Activated CD4-positive, alpha-beta T cell treated with anti-CD3 and anti-CD28 coated beads, Interleukin-2, amount 50 U/mL, for 1 hour (primary cell): ENCODE data around the gene IRS1.

Experiments
- DNase-seq: peaks from one replicate; pipeline ENCODE4 v3.0.0-alpha.2; 2020

IRS1 gene

DNA sequence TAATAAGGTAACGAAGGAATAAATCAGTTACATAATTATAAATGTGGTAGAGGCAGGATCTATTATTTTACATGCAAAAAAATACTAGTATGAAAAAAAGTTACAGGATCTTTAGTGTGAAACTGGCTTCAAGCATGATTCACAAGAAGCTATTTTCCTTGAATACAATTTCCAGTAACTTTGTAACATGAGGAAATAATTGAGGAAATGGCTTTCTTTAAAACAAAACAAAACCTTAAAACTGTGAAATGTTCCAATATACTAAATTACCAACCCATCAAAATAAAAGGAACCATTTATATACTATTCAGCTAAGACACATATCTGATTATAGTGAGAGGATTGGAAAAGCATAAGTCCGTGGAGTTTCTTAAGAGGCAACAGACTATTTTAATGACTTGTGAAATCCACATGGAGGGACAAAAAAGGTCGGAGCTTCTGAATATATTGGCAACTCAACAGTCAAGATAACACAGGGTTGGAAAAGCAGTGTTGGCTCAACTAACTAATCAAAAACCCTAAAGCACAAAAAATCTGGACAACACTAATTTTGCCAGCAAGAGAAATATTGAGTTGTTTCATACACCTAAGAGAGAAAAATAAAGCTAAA is 10.6 kb downstream of the IRS1 start:
- DNase-seq = no peak

DNA sequence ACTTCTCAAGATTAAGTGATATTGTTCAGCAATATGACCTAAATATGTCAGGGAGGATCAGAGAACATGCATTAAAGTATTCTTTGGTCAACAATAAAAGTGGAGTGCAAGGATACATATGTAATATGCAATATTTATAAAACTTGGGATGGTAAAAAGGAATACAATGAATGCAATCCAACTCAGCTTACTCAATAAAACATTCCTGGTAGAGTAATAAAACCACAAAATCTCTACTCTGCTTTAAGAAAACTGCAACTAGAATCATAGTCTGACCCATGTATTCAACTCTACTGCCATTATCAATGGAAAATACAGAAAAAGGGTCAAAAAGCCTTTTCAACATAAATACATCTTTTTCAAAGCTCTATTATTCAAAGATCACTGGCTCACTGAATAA is 11.6 kb downstream of the IRS1 start:
- DNase-seq = no peak

- no peak for DNase-seq
Observed at GRCh38 chr2:226783885-226784284, 15.7 kb downstream of the IRS1 start.

DNA sequence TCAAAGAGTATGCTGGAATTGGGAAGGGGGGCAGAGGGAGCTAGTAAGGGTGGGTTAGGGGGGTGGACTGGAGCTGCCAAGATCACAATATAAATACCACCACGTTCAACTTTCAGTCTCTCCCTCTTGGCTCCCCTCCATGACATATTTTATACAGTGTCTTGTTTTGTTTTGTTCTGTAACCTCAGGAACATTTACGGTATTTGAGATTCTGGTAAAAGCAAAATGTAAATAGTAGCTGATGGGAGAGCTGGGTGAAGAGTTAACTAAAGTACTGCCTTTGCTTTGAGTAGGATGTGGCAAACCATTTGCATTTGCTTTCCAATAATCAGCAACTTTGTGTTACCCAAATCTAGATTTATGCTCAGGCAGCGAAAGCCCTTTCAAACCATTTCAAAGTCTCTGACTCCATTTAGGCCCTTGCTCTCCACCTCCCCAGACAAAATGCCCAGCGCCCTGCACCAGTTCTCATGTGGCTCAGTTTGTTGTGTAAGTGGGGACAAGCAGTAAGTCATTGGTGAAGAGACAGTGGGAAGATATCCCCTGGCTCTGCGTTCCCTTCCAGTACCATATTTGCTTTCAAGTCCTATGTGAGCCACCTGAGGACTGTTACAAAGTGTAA is 17.4 kb downstream of the IRS1 start:
- DNase-seq = no peak

GRCh38 chr2:226780431-226780830 is 19.2 kb downstream of the IRS1 start:
- DNase-seq = no peak

DNA sequence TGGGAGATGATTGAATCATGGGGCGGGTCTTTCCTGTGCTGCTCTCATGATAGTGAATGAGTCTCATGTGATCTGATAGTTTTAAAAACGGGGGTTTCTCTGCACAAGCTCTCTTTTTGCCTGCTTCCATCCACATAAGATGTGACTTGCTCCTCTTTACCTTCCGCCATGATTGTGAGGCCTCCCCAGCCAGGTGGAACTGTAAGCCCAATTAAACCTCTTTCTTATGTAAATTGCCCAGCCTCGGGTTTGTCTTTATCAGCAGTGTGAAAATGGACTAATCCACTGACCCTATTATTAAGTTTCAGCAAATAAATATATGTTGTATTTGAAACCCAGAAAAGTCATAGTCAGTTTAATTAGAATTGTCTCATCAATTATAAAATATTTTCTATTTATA is 22.0 kb downstream of the IRS1 start:
- no peak for DNase-seq

GRCh38 chr2:226776104-226776503 is 23.5 kb downstream of the IRS1 start:
- no peak for DNase-seq

DNA sequence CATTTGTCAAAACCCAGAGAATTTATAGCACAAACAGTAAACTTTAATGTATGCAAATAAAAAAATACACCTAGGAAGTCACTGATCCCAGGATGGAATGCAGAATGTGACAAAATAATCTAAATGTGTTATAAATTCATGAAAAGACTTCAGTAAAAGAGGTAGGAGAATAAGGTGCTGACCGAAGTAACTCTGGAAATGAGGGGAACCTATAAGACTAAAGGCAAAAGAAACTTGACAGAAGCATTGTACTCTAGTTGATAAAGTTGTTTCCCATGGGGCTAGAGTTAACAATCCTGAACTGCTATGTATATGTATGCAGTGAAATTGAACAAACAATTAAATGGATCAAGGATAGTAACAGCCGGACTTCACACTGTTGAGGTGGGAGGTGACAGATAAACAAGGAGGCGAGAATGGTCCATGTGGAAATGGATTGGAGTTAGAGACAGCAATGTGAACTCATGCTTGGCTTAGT is 24.5 kb downstream of the IRS1 start:
- no peak for DNase-seq

- DNase-seq = no peak
Observed at GRCh38 chr2:226773291-226773690, 26.3 kb downstream of the IRS1 start.

GRCh38 chr2:226772389-226773179 is 27.0 kb downstream of the IRS1 start:
- DNase-seq = no peak

DNA sequence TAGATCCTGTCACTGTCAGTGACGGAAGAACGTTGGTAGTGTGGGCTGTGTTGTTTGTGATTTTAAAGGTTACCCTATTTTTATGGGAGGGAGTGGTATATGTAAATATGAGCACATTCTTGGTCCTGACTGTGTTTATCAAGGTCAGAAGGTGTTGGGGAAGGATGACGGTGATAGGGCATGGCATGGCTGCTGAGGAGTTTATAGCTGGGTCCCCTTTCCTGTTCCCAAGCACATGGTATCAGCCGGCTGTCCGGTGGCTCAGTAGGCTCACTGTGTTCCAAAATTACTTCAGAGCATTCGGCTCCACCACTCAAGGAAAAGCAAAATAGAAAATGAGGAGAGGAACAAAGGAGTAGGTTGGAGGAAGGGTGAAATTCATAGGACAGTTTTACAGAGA is 28.6 kb downstream of the IRS1 start:
- DNase-seq = no peak

DNA sequence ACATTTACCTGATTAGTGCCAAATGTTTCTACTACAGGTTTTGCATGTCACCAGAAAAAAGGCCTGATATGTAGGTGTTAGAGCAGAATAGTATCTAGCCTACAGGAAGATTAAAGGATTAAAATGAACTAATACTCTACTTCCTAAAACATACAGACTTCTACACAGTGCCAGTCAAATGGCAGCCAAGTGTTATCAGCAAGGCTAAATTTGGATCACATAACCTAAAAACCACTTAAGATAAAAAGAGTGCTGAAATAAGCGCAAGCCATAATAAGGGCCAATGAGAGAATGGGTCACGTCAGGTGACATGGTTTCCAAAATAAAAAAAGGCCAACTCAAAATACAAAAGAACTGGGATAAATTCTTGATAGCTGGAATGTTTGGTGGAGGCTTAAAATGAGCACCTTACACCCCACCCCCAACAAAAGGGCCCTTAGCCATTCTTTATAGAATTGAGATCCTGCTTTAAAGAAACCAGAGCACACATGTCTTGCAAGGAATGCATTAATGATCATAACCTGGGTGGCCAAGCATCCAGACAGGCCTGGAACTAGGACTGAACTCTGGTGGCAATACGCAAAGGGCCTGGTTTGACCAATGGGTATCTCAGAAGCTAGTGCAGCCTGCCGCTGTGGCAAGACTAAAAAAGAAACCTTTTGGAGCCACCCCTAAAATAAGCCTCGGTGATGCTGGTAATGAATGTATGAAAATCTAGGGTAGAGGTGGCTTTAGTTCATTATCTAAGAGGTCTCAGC is 32.4 kb downstream of the IRS1 start:
- DNase-seq = no peak

DNA sequence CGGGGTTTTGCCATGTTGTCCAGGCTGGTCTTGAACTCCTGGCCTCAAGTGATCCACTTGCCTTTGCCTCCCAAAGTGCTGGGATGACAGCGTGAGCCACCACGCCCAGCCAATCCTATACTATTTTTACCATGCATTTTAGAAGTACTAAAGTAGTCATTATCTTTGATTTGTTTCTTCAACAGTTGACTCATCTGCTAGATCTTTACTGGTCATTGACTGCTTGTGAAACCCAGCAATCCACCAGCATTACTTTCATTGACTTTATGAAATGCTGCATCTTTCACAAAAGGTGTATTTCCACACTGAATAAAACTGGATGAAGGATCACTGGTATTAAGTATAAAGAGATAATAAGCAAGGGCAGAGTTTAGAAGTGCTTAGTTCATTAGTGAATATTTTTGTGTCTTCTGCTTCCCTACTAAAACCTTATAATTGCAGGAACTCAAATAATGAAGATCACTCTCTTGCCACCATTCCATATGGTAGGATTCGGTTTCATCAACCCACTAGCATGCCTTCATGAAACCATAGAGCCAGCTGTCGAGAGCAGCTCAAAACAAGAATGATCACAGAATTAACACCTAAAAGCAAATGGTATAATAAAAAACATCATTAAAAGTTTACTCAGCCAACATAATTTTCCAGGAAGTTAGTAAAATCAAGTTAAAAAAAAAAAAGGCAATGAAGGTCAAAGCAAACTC is 33.1 kb downstream of the IRS1 start:
- DNase-seq = no peak

DNA sequence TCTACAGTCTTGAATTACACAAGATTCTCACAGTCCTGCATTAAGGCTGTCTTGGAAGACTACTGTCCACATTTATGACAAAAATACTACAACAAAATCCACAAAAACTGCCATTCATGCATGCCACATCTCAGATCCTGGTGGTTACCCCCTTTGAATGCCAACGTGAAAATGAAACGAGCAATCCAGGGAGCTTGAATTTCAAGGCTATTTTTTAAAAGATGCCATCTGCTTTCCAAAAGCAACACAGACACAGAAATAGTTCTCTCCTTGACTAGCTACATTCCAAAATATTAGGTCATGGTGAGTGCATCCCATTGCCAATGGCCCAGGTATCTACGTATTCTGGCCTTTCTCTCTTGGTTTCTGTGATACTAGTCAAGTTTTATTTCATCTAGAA is 36.3 kb downstream of the IRS1 start:
- DNase-seq = no peak

DNA sequence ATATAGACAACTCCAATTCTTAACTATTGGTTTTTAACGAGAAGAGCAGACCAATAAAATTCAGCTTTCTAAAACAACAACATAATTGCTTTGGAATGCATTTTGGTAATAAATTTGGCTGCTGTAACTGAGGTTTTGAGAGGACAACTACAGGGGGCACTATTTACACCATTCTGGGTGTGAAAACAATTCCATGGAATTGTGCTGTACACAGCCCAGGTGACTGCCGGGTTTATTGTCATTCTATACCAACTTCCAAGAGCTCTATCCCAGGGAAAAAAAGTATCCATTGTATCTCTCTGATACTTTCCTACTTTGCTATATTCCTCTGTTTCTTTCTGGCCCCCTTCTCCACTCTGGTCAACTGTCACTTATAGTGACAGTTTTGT is 38.4 kb downstream of the IRS1 start:
- no peak for DNase-seq

DNA sequence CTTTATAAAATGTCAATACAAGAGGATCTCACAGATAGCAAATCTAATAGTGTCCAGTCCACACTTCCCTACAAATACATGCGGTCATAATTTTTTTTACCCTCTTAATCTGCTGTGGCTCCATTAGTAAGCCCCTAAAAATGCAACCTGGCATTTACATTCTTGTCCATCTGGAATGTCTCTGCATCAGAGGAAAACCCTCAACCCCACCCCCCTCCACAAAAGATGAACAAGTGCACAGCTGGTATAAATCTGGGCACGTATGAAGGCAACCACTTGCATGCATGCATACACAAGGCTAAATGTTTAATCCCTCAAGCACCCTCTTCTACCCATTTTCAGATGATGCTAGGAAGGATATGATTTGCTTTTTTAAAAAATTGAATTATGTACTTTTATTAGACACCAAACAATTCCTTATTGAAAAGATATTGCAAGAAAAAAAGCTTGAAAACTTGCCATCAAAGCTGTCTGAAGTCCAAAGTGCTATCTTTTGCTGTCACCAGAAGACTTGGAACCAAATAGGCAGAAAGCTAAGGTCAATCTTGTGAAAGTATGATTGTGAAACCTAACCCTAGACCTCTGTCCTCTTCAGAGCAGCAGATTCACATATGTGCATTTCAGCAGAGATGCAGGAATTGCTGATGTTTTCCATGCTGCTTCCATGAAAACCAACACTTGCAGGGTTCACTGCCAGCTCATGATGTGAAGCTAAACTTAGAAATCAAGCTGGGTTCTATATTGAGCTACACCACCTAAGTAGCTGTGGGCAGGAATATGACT is 39.0 kb downstream of the IRS1 start:
- no peak for DNase-seq

GRCh38 chr2:226759768-226760167 is 39.9 kb downstream of the IRS1 start:
- DNase-seq = no peak

GRCh38 chr2:226758921-226759640 is 40.5 kb downstream of the IRS1 start:
- DNase-seq = no peak

- no peak for DNase-seq
Observed at GRCh38 chr2:226756131-226756530, 43.5 kb downstream of the IRS1 start.

- DNase-seq = no peak
Observed at GRCh38 chr2:226755631-226756030, 44.0 kb downstream of the IRS1 start.
